GM12891 (cell line): ENCODE data around the gene CHRDL2.

Experiments
- DNase-seq: peaks from one replicate; pipeline ENCODE4 v3.0.0; 2011; ENCODE audit warnings: low spot score; ENCODE audit not compliant: insufficient read length
- FAIRE-seq: peaks from 2 replicates; lab custom pipeline; 2011; peaks lifted over from hg19 to GRCh38; lab: Jason Lieb, UNC
- PAX5 ChIP-seq: IDR thresholded peaks from 2 replicates; pipeline ENCODE4 v1.6.1; 2011; ENCODE audit warnings: low read length, moderate library complexity, mild to moderate bottlenecking; ENCODE audit not compliant: insufficient read depth, severe bottlenecking
- POLR2A ChIP-seq: IDR thresholded peaks from 2 replicates; pipeline ENCODE4 v1.6.1; 2011; ENCODE audit warnings: low read depth, low read length, control low read depth
- POLR2AphosphoS5 ChIP-seq: IDR thresholded peaks from 2 replicates; pipeline ENCODE4 v1.6.1; 2011; ENCODE audit warnings: low read depth, low read length, control low read depth
- POU2F2 ChIP-seq: IDR thresholded peaks from 2 replicates; pipeline ENCODE4 v1.6.1; 2011; ENCODE audit warnings: low read depth, mild to moderate bottlenecking, control low read depth, low read length, moderate library complexity
- SPI1 ChIP-seq: IDR thresholded peaks from 2 replicates; pipeline ENCODE4 v1.6.1; 2011; ENCODE audit warnings: low read depth, low read length, control low read depth
- TAF1 ChIP-seq: IDR thresholded peaks from 2 replicates; pipeline ENCODE4 v1.6.1; 2011; ENCODE audit warnings: low read depth, low read length, control low read depth

Gene CHRDL2

GRCh38 chr11:74687237-74688023 is 43.8 kb downstream of the CHRDL2 start:
- TF ChIP-seq TAF1, result no peak
- no peak for TF ChIP-seq POLR2AphosphoS5
- TF ChIP-seq POLR2A, result no peak
- no peak for TF ChIP-seq PAX5
- TF ChIP-seq SPI1, result no peak
- TF ChIP-seq POU2F2, result no peak
- FAIRE-seq (no peak), DNase-seq (no peak)

GRCh38 chr11:74686792-74687191 is 44.4 kb downstream of the CHRDL2 start:
- no peak for FAIRE-seq
- no peak for DNase-seq
- TF ChIP-seq PAX5, result no peak
- no peak for TF ChIP-seq POU2F2
- no peak for TF ChIP-seq POLR2AphosphoS5
- TF ChIP-seq SPI1, result no peak
- no peak for TF ChIP-seq POLR2A
- no peak for TF ChIP-seq TAF1

DNA sequence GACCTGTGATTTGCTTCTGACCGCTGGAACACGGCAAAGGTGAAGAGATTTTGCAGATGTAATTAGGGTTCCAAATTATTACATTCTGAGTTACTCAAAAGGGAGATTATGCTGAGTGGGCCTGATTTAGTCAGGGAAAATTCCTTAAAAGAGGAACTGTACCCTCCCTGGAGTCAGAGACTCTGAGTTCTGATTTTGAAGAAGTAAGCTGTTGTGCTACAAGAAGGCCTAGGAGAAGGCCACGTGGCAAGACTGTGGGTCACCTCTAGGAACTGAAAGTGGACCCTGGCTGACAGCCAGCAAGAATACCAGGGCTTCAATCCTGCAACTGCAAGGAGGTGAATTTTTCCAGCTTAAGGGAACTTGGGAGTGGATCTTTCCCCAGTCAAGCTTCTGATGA is 45.3 kb downstream of the CHRDL2 start:
- FAIRE-seq, result no peak
- no peak for DNase-seq

DNA sequence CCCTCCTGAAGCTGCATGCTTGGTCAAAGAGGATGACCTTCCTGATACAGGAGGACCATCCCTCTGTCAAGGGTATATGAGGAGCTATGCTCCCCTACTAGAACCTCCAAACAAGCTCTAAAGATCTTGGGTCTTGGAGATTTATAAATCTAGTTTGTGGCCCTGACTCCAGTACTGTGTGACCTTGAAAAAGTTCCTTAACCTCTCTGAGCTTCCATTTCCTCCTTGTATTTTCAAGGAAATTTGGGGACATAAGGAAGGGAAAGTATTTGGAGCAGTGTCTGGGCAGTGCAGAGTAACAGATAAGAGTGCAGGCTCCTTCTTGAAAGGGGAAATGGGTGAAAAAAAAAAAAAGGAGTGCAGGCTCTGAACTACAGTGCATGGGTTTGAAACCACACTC is 45.9 kb downstream of the CHRDL2 start:
- TF ChIP-seq POLR2AphosphoS5 (no peak), POU2F2 (no peak), SPI1 (no peak), TAF1 (no peak), PAX5 (no peak), POLR2A (no peak)
- FAIRE-seq (no peak), DNase-seq (no peak)

More for the DNA sequence above, 45.3 kb downstream of the CHRDL2 start:
- peak; percentile 35; the same call in 1 of the 2 replicates for TF ChIP-seq SPI1
- no peak for TF ChIP-seq PAX5
- TF ChIP-seq POLR2A, result no peak
- no peak for TF ChIP-seq POU2F2

DNA sequence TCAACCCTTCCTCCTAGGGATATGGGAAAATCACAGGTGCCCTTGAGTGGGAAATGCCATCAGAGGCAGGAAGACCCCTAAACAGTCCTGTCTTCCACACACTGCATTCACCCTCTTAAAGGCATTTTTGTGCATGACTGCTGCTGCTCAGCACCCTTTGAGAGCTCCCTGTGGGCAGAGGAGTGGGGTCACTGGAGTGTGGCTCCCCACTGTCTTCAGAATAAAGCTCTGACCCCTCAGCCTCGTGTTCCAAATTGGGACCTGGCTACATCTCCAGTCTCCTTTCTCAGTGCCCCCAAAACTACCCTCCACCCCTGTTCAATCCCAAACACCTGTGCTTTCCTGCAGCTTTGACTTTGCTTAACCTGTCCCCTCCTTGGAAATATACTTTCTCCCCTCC is 46.6 kb downstream of the CHRDL2 start:
- DNase-seq, result no peak
- TF ChIP-seq POLR2A, result no peak
- no peak for TF ChIP-seq SPI1
- TF ChIP-seq POU2F2, result no peak
- no peak for TF ChIP-seq PAX5
- TF ChIP-seq TAF1, result no peak
- no peak for TF ChIP-seq POLR2AphosphoS5
- no peak for FAIRE-seq

- DNase-seq (no peak), FAIRE-seq (no peak)
- TF ChIP-seq POLR2AphosphoS5 (no peak), TAF1 (no peak), PAX5 (no peak), SPI1 (no peak), POU2F2 (no peak), POLR2A (no peak)
Observed at GRCh38 chr11:74683941-74684481, 47.2 kb downstream of the CHRDL2 start.

- FAIRE-seq, result no peak
- DNase-seq, result no peak
Observed at GRCh38 chr11:74683279-74683871, 47.9 kb downstream of the CHRDL2 start.

DNA sequence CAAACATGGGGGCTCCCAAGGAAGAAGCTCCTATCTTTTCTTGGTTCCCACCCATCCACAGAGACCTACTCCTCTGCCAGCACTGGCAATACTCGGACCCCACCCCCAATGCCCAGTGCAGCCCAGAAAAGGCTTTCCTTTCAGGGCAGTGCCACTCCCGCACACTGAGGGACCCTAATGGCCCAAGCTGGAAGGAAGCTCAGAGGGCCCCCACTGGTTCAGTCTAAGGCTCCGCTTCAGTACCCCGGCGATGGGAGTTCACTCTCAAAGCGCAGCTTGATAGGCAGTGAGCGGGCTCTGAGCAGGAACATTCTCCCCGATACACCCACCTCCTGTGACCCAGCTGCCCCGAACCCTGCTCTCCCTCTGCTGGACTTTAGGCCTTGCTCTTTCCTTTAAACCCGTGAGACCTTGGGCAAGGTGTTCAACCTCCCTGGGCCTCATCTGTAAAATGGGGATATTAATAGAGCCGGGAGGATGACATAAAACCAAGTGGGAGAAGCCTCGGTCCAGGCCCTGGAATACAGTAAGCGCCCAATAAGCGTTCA is 48.4 kb downstream of the CHRDL2 start:
- no peak for FAIRE-seq
- no peak for DNase-seq
- TF ChIP-seq SPI1 (no peak), TAF1 (no peak), PAX5 (no peak), POU2F2 (no peak), POLR2AphosphoS5 (no peak), POLR2A (no peak)

More at GRCh38 chr11:74683279-74683871, 47.9 kb downstream of the CHRDL2 start:
- TF ChIP-seq POLR2A (no peak), POU2F2 (no peak), SPI1 (no peak), POLR2AphosphoS5 (no peak), PAX5 (no peak), TAF1 (no peak)

GRCh38 chr11:74681686-74682651 is 49.3 kb downstream of the CHRDL2 start:
- FAIRE-seq (no peak), DNase-seq (no peak)
- TF ChIP-seq SPI1 (no peak), TAF1 (no peak), POLR2AphosphoS5 (no peak), PAX5 (no peak), POU2F2 (no peak)
